Neural cell (in vitro differentiated cells): ENCODE data around the gene ABHD8.

ENCODE experiments used
- EP300 ChIP-seq: fragments of 450-650 bp; conservative IDR thresholded peaks from 2 replicates; pipeline ENCODE4 v1.6.1; 2014; ENCODE audit warnings: antibody characterized with exemption, mild to moderate bottlenecking, moderate library complexity; ENCODE audit not compliant: poor library complexity, severe bottlenecking
- EZH2 ChIP-seq: fragments of 200-600, 300-800 bp; shearing (Covaris generic), sonication (generic); IDR thresholded peaks from 2 replicates; pipeline ENCODE4 v1.6.1; 2014; ENCODE audit warnings: antibody characterized with exemption, low read length, borderline replicate concordance, mild to moderate bottlenecking; ENCODE audit not compliant: insufficient read depth, poor library complexity, severe bottlenecking
- MXI1 ChIP-seq: fragments of 450-650 bp; conservative IDR thresholded peaks from 2 replicates; pipeline ENCODE4 v1.6.1; 2014; ENCODE audit warnings: antibody characterized with exemption, mild to moderate bottlenecking; ENCODE audit not compliant: poor library complexity, severe bottlenecking
- POLR2AphosphoS5 ChIP-seq: IDR thresholded peaks from 2 replicates; pipeline ENCODE4 v1.6.1; 2012
- RAD21 ChIP-seq: fragments of 450-650 bp; conservative IDR thresholded peaks from 2 replicates; pipeline ENCODE4 v1.6.1; 2014; ENCODE audit warnings: antibody characterized with exemption, mild to moderate bottlenecking, moderate library complexity
- SMC3 ChIP-seq: fragments of 450-650 bp; conservative IDR thresholded peaks from 2 replicates; pipeline ENCODE4 v1.6.1; 2014; ENCODE audit warnings: antibody characterized with exemption, mild to moderate bottlenecking, moderate library complexity; ENCODE audit not compliant: poor library complexity
- TAF1 ChIP-seq: IDR thresholded peaks from 2 replicates; pipeline ENCODE4 v1.6.1; 2012; ENCODE audit warnings: low read depth
- TF ChIP-seq, protein P1 (sequence below): fragments of 450-650 bp; IDR thresholded peaks from 2 replicates; pipeline ENCODE4 v1.5.1; 2014; ENCODE audit warnings: antibody characterized with exemption, mild to moderate bottlenecking, moderate library complexity; ENCODE audit not compliant: poor library complexity, severe bottlenecking
- TF ChIP-seq, protein P2 (sequence below): IDR thresholded peaks from 2 replicates; pipeline ENCODE4 v1.6.1; 2012; ENCODE audit warnings: borderline replicate concordance

DNA sequence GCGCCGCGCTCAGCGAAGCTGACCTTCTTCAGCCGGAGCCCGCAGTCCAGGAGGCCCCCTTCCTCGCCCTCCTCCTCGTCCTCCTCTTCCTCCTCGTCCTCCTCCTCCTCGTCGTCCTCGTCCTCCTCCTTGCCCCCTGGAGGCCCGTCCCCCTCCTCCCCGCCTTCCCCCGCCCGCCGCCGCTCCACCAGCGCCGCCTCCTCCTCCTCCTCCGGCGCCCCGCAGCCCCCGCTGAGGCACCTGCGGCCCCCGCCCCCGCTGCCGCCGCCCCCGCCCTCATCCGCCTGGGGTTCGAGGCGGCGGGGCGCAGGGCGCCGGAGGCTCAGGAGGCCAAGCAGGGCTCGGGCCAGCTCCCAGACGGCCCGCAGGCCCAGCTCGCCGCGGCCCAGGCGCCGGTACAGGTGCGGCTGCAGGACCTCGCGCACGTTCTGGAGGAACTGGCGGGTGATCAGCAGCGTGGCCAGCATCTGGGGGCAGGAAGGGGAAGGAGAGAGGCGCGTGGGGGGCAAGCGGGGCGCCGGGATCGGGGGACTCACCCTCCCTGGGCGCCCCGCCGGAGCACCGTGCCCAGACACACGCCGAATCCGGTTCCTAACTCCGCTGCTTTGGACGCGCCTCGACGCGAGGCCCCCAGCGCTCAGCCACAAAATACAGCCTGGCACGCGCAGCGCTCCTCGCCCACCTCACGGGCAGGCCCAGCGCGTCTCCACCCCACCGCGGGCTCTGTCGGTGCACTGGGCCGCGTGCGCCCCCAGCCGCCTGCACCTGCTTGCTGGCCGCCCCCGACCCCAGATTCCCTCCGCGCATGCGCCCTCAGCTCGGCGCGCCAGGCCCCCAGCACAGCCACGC, 25.5 kb upstream of the ABHD8 start:
- TF ChIP-seq, protein P1, sequence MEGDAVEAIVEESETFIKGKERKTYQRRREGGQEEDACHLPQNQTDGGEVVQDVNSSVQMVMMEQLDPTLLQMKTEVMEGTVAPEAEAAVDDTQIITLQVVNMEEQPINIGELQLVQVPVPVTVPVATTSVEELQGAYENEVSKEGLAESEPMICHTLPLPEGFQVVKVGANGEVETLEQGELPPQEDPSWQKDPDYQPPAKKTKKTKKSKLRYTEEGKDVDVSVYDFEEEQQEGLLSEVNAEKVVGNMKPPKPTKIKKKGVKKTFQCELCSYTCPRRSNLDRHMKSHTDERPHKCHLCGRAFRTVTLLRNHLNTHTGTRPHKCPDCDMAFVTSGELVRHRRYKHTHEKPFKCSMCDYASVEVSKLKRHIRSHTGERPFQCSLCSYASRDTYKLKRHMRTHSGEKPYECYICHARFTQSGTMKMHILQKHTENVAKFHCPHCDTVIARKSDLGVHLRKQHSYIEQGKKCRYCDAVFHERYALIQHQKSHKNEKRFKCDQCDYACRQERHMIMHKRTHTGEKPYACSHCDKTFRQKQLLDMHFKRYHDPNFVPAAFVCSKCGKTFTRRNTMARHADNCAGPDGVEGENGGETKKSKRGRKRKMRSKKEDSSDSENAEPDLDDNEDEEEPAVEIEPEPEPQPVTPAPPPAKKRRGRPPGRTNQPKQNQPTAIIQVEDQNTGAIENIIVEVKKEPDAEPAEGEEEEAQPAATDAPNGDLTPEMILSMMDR, result no peak
- TF ChIP-seq MXI1 (no peak), EZH2 (no peak), POLR2AphosphoS5 (no peak), EP300 (no peak), SMC3 (no peak), RAD21 (no peak), TAF1 (no peak)
- TF ChIP-seq, protein P2, sequence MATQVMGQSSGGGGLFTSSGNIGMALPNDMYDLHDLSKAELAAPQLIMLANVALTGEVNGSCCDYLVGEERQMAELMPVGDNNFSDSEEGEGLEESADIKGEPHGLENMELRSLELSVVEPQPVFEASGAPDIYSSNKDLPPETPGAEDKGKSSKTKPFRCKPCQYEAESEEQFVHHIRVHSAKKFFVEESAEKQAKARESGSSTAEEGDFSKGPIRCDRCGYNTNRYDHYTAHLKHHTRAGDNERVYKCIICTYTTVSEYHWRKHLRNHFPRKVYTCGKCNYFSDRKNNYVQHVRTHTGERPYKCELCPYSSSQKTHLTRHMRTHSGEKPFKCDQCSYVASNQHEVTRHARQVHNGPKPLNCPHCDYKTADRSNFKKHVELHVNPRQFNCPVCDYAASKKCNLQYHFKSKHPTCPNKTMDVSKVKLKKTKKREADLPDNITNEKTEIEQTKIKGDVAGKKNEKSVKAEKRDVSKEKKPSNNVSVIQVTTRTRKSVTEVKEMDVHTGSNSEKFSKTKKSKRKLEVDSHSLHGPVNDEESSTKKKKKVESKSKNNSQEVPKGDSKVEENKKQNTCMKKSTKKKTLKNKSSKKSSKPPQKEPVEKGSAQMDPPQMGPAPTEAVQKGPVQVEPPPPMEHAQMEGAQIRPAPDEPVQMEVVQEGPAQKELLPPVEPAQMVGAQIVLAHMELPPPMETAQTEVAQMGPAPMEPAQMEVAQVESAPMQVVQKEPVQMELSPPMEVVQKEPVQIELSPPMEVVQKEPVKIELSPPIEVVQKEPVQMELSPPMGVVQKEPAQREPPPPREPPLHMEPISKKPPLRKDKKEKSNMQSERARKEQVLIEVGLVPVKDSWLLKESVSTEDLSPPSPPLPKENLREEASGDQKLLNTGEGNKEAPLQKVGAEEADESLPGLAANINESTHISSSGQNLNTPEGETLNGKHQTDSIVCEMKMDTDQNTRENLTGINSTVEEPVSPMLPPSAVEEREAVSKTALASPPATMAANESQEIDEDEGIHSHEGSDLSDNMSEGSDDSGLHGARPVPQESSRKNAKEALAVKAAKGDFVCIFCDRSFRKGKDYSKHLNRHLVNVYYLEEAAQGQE, result no peak
